NOMO-1 treated with DMSO at 0.1 percent for 48 hours (cell line): Measurements from ENCODE around the gene THRAP3.

Source experiments
- DNase-seq: peaks from one replicate; lab custom pipeline; 2025; ENCODE audit not compliant: unreplicated experiment; lab: John Stamatoyannopoulos, UW

THRAP3 gene

DNA sequence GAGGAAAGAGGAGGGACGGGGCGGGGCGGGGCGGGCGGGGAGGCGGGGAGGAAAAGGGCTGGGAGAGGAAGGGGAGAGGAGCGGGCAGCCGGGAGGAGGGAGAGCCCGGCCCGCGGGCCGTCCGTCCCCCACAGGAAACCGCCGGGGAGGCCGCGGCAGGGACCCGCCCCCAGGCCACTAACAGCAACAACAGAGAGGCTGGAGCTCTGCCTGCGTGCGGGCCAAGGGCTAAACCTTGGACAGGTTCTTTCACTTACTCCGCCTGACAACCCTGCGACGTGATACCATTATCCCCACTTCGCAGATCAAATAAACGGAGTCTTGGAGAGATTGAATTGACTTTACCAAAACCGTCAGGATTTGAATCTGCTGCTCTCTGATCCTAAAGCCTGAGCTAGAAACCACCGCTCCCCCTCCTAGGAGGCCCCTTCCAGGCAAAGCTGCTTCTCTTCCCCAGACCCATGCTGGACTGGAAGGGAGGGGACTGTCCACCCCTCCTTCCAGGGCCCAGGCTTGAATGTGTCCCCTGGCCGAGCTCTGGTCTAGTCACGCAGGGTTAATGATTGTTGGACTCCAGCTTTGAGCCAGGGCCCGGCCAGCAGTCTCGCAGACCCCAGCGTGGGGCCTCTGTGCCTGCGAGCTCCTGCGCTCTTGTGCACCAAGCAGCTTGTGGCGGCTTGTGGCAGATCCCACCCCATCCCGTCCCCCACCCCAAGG lies 99.6 kb downstream of the THRAP3 start, which contains the start of gene EVA1B:
Gene EVA1B, minus strand, starts transcription at position 10 of the 717 bp plus-strand sequence. CDS start 608 bp downstream, outside the sequence.
- peak; percentile 41 for DNase-seq

DNA sequence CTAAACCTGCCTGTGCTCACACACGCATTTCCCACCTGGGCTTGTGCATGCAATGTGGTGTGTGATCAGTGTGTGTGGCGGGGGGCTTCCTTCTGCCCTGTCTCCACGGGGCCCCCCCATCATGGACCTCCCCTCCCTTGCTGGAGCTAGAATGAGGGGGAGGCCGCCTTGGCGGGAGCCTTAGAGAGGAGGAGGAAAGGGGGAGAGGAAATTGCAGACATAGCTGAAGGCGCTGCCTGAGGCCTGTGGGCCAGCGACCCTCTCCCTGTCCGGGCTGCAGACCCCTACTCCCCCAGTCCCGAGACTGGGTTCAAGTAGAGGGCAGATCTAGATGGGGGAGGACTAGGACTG lies 100.1 kb downstream of the THRAP3 start:
- no peak for DNase-seq

DNA sequence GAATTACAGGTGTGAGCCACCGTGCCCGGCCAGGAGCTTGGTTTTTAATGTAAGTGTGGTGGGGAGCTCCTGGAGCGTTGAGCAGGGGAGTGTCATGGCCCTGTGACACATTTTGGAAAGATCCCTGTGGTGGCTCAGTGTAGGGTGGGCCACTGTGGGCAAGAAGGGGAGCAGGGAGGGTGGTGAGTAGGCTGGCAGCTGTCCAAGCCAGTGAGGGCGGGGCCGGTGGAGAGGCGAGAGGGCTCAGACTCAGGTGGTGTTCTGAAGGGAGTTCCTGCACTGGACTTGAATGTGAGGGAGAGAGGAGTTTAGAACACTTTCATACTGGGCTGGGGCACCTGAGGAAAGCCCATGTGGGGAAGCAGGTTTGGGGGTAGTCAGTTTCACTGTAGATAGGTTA lies 102.3 kb downstream of the THRAP3 start:
- no peak for DNase-seq

DNA sequence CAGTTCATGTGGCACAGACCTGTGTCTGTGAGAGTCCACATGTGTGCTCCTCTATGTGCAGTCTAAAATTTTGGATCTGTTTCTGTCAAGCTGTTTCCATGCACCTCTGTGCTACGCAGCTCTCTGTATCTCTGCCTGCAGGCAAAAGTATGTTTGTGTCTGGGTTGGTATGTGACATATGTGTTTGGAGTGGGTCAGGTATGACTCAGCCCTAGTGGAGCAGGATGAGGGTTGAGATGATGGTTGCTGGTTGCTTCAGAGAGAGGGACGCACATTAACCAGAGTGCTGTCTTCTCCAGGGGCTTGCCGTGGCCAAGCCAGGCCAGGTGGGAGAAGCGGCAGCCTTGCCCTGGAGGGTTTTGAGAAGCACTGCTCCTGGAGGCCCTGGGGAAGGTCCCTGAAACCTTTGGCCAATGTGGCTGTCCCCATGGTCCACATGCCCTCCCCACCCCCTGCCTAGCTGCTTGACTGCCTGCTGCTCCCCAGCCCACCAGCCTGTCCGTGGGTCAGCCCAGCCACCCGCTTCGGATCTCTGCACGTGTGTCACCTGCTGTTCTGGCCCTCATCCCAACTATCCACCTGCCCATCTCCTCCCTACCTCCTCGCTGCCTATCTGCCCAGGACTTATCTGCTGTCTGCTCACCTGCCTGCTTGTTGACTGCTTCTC lies 103.3 kb downstream of the THRAP3 start:
- no peak for DNase-seq

DNA sequence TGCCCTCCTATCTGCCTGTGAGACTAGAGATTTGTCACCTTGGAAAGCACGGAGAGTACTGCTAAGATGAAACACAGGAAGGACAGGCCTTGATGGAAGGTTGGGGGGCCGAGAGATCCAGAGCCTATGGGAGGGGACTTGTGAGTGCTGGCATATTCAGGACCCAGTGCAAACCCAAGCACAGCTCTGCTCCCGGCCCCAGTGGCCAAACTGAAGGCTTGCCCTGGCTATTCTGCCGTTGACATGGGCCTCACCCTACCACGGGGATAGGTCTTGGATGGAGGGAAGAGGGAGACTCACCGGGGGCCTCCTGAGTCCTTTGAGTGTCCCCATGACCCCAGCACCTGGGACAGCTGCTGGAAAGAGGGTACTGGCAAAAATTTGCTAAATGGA lies 103.8 kb downstream of the THRAP3 start:
- DNase-seq, result no peak

DNA sequence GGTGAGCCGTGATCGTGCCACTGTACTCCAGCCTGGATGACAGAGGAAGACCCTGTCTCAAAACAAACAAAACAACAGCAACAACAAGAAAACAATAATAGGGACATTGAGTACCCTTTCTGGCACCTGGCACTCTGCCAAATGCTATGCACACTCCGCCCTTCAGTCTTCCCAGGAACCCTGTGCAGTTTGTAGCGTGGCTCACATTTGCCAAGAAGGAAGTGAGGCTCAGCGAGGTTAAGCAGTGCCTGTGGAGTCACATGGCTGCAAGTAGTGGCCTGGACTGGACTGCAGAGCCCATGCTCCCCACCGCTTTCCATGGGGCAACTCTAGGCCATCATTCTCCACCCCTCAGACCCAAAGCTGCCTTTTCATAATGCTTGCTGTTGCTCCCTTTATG lies 104.5 kb downstream of the THRAP3 start:
- DNase-seq, result no peak

DNA sequence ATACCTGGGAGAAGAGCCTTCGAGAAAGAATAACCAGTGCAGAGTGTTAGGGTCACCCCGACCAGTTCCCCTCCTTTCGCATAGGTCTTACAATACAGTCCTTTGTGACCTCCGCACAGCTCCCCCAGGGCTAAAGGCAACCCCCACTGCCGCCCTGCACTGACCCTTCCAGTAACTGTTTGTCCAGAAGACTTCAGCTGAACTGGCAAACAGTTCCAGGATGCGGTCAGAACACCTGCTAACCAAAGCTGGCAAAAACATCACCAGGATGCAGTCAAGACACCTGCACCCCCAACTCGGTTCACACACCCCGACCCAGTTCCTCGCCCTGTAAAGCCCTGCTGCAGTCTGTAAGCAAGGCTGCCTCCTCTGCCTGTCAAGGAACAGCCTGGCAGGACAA lies 105.6 kb downstream of the THRAP3 start:
- no peak for DNase-seq

DNA sequence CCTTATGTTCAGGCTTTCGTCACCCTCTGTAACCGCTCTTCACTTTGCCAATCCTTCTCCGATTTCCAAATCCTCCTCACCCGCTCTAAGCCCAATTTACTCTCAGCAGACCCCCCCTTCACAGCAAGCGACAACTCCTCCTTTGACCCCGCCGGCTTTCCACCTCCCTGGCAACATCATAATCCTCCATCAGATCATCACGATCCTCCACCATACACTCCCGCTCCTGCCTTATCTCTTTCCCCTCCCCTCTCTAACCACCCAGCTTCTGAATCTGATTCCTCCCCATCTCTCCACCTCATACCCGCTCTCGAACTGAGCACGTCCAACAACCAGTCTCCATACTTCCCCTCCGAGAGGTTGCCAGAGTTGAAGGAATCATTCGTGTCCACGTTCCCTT lies 106.7 kb downstream of the THRAP3 start:
- DNase-seq, result no peak

DNA sequence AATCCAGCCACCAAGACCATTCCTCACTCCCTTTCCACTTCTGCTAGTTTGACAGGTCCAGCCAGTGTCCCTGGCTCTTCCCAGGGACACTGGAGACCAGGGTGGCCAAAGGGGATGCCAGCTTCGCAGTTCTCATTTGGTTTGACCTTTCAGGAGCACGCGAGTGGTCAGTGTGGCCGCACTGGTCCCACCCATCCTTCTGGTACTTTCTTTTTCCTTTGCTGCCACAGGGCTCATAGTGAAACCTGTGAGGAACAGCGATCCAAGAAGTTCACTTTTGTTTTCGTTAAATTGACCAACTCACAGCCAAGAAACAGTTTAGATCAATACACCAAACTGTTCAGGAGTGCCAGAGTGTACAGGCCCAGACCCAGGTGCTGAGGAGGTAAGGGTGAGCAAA lies 113.6 kb downstream of the THRAP3 start:
- DNase-seq, result no peak

DNA sequence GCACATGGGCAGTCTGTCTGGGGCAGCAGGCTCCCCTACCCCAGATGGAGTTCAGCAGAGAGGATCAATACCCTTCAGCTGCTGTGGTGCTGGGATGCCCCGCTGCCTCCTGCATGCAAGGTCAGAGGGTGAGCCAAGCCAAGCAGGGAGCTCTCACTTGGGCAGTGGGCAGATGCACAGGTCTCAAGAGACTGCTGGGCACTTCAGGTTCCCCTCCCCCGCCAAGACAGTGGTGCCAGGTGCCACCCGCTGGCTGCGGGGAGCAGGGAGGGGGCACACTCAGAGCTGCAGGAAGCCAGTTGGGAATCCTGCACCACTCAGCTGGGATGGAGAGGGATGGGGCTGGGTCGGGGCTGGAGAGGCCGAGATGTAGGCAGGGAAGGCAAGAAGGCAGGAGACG lies 115.0 kb downstream of the THRAP3 start:
- no peak for DNase-seq

DNA sequence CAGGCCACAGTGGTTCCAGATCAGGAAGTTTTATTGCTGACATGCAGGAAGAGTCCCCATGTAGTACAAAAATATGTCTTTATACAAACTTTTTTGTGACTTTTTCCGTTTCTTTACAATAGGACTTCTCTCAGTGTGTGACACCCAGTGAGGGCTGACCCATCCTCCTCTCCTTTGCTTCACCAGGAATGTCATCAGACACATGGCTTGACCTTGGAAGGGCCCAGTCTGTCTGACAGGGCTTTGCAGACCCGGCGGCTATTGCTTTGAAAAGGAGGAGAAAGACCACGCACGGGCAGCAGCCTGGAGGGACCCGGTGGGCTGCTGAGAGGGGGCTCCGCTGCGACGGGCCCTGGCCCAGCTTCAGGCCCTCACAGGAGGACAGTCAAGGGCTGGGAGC lies 115.4 kb downstream of the THRAP3 start:
- DNase-seq, result no peak

DNA sequence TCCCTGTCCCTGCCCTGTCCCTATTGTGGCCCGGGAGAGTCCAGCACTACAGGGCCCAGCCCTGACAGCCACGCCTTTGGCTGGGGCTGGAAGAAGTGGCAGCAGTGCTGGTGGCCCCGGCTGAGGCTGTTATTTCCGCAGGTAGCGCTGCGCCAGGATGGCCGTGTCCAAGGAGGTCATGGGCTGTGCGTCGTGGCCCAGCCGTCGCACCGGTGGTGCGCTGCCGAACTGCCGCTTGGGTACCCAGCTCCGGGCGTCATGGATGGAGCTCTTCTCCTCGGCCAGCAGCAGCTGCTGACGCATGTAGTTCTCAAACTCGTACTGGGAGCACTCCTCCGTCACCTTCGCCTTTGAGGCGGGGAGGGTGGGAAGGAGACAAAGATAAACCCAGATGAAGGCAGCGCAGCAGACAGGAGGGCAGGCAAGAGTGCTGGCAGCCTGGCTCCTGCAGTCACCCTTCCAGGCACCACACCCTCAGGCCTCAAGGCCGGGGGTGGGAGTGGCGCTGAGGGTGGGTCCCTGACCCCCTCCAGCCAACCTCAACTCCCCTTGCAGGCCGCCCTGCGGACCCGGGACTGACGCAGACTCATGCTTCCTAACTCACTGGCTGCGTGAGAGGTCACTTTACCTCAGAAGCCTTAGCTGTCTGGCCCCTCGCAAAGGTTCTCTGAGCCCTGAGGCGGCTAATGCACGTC lies 117.5 kb downstream of the THRAP3 start:
- DNase-seq, result no peak

DNA sequence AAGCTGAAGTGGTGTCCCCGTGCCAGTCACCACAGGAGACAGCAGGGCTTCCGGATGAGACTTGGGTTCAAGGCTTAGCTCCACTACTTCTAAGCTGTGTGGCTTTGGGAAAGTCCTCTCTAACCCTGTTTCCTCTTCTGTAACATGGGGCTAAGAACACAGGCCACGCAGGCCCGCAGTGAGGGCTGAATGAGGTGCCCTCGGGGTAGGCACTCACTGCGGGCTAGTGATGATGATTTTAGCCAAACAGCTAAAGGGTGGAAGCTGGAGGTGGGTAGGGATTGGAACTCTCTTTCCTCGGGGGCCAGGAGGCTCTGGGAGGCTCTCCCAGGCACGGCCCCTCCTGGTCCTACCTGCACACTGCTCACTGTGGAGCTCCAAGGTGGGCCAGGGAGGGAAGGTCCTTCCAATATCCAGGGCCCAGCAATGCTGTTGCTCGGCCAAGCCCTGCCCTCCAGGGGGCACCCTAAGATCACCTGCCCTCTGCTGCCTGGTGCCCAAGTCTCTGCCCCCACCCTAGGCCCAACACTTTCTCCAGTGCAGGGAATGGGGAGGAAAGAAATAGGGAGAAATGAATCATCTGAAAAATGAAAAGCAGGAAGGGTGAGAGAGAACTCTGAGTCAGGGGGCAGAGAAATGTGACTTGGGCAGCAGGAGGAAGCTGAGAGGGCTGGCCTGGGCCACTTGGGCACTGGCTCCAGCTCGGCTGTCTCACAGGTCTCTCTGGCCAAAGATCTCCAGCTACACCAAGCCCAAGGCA lies 118.4 kb downstream of the THRAP3 start:
- DNase-seq, result no peak

DNA sequence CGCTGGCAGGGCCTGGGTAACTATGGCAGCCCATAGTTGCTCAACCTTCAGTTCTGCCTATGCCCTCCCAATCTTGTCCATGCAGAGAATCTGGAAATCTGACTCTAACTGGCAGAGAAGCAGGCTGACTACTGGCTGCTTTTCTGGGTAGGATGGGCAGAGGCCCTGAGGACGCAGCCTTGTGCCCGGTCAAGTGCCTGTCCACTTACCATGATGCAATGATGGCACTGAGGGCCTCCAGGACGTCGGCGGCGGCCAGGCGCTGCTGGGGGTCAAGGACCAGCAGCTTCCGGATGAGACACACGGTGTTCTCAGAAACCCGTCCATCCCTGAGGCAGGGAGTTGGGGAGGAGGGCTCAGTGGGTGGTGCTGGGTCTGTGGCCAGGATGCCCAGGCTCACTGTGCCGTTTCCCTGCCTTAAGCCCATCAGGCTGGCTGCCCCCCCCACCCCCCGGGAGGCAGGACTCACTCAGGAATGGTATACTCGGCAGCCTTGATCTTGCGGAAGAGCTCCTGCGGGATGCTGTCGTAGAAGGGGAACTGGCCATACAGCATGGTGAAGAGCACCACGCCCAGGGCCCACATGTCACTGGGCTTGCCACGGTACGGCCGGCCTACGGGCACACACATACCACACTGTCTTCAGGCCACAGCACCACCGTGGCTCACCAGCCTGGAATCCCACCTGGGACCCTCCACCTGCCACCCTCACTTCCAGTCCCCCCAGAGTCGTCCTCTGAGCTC lies 119.6 kb downstream of the THRAP3 start:
- DNase-seq, result no peak

DNA sequence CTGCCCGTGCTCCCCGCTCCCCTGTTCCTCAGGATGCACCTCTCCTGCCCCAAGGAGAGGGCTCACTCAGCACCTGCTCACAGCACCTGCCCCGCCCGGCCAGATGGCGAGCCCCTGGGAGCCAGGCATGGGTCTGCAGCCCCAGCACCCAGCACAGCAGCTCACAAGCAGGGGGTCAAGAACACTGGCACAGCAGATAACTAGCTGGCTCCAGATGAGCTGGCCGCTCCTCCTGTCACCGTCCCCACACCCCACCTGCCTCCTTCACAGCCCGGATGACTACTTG lies 120.1 kb downstream of the THRAP3 start:
- DNase-seq, result no peak

DNA sequence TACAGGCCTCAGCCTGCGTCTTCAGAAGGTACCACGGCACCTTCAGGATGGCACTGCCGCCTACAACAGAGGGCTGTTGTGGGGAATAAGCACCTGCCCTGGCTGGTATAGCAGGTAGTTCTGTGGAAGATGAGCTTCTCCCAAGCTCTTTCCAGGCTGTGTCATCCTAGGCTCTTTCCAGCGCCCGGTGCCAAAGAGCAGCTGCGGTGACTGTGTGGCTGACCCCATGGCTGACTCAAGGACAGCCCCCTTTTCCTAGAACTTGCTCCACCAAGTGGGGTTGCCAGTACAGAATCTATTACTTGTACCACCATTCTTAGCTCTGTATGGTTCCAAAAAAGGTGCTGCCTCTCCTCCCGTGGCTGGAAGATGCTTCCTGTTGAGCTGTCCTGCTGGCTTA lies 121.1 kb downstream of the THRAP3 start:
- no peak for DNase-seq

DNA sequence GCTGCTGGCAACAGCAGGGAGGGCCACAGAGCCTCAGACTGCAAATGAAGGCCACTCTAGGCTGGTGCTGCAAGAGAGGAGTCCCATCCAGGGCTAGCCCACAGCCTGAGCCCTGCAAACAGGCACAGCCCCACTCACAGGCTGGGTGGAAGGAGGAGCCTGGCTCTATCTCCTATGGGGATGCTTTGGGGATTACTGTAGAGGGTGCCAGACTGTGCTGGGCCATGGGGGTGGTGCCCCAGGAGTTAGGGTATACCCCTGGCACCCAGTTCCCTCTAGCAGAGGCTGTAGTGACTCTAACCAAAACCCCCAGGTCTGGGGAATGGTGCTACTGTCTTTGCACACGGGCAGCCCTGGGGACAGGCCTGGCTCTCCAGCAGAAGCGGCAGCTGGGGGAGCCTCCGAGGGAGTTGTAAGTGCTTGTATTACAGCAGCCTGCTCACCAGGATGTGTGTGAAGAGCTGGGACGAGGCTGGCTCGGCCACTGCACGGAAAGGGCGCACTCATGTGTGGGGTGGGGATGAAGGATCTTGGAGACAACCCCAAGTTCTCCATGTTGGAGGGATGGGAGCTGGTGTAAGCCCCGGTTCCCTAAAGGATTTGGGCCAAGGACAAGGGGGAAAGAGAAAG lies 122.6 kb downstream of the THRAP3 start:
- DNase-seq, result no peak

DNA sequence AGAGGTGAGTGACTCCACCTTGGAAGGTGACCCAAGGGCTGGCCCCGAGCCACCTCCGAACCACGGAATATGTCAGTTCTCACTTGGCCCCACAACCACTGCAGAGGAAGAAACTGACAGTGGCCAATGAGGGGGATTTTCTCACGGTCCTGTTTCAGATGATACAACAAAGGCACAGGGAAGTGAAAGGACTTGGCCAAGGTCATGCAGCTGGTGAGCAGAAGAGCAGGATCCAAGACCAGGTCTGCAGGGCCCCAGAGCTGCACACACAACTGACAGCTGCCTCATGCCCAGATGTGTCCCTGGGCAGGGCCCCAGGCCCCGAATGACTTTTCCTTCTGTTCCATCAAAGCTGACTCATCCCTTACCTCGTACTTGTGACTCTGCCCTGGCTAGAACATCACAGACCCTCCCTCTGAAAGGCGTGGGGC lies 125.0 kb downstream of the THRAP3 start:
- peak; percentile 9 for DNase-seq

DNA sequence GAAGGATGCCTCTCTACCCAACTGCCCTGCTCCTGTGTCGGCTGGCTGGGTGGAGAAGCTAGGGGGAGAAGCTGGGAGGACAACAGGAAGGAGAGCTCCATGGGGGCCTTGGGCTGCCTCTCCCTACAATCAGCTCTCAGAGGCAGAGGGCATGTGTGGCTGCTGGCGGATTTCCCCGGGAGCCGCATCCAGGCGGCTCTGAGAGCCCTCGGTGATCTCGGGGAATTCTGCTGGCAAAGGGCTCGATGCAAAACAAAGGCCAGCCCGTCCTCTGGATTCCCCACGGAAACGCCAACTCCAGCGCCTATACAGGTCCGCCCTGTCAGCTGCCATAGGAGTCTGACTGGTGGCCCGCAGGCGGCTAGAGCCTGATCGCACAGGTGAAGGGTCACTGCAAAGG lies 125.6 kb downstream of the THRAP3 start:
- no peak for DNase-seq

DNA sequence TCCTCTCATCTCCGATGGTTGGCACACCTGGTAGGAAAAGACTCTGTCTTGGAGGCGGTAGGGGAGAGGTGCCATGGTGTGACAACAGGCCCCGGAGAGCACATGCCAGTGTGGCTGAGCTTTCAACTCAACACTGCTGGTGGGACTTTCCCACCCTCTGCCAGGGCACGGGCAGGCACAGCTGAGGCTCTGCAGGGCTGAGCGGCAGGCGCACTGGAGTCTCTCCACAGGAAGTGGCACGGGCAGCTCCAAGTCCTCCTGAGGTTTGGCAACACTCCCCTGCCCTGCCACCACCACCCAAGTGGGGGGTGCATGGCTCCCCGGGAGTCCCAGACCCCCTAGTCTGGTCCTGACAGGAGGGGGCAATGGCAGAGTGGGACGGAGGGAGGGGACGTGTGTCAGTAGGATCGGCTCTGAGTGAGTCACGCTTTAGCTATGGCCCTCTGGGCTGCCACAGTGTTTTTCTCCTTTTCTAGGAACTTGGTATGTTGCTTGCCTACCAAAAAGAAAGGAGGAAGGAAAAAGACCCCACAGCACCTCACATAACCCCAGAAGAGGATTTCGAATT lies 126.5 kb downstream of the THRAP3 start:
- DNase-seq, result no peak
